HEK293 (cell line): ENCODE measurements around the gene CHSY1.

Experiments used
- CTCF ChIA-PET: fragments of 350-600 bp; formaldehyde crosslinking; extraction: SDS; loops from one replicate; lab custom pipeline; 2021; ENCODE audit warnings: antibody characterized with exemption; lab: Yijun Ruan, JAX
- POLR2A ChIA-PET: fragments of 300-600 bp; formaldehyde crosslinking; extraction: SDS; loops from one replicate; lab custom pipeline; 2020; ENCODE audit warnings: antibody characterized with exemption, inconsistent platforms; lab: Yijun Ruan, JAX
- H3K27ac ChIP-seq: fragments of 200-500 bp; sonication (Bioruptor generic); 2 replicates; pipeline ENCODE4 v1.5.1; 2014; ENCODE audit warnings: low read depth, low read length, control low read depth, inconsistent platforms; ENCODE audit errors: extremely low read depth
- H3K36me3 ChIP-seq, 2 experiments: fragments of 200-500 bp in 1 of 2; sonication (Bioruptor generic) in 1 of 2; 1 replicate in 1 of 2; 2 replicates in 1 of 2; pipeline ENCODE4 v1.5.1; 2014 to 2017; ENCODE audit warnings: inconsistent platforms in 2 of 2, low read length in 2 of 2; ENCODE audit not compliant: control insufficient read depth in 2 of 2, insufficient read depth in 1 of 2
- H3K4me1 ChIP-seq: fragments of 200-500 bp; sonication (Bioruptor generic); 2 replicates; pipeline ENCODE4 v1.5.1; 2014; ENCODE audit warnings: mild to moderate bottlenecking, low read length, inconsistent platforms; ENCODE audit not compliant: control insufficient read depth, insufficient read depth
- H3K4me3 ChIP-seq: 2 replicates; pipeline ENCODE4 v1.5.1; 2011; ENCODE audit warnings: low read depth, mild to moderate bottlenecking, control low read depth, low read length, moderate library complexity
- H3K9me3 ChIP-seq: fragments of 200-500 bp; sonication (Bioruptor generic); 2 replicates; pipeline ENCODE4 v1.5.1; 2014; ENCODE audit warnings: low read depth, low read length, inconsistent platforms; ENCODE audit not compliant: control insufficient read depth, insufficient read depth
- GLIS2 ChIP-seq: fragments of 450-650 bp; formaldehyde crosslinking; IDR thresholded peaks from 2 replicates; pipeline ENCODE4 v1.5.1; 2016; ENCODE audit warnings: missing biosample characterization, missing genetic modification characterization
- HOXA7 ChIP-seq: sonication (generic); formaldehyde crosslinking; IDR thresholded peaks from 2 replicates; pipeline ENCODE4 v1.8.1; 2022; ENCODE audit warnings: missing genetic modification reagents, borderline replicate concordance
- HOXC10 ChIP-seq: sonication (generic); formaldehyde crosslinking; IDR thresholded peaks from 2 replicates; pipeline ENCODE4 v1.8.1; 2023; ENCODE audit warnings: mild to moderate bottlenecking, missing genetic modification reagents
- OSR2 ChIP-seq: fragments of 450-650 bp; formaldehyde crosslinking; IDR thresholded peaks from 2 replicates; pipeline ENCODE4 v1.5.1; 2016; ENCODE audit warnings: missing biosample characterization, missing genetic modification characterization
- TCF7L2 ChIP-seq: IDR thresholded peaks from 2 replicates; pipeline ENCODE4 v1.6.1; 2011; ENCODE audit warnings: low read depth, mild to moderate bottlenecking, inconsistent platforms, low read length, moderate library complexity, borderline replicate concordance
- ZBTB17 ChIP-seq: fragments of 450-650 bp; formaldehyde crosslinking; IDR thresholded peaks from 2 replicates; pipeline ENCODE4 v1.5.1; 2016; ENCODE audit warnings: missing biosample characterization, missing genetic modification characterization
- ZFP3 ChIP-seq: fragments of 450-650 bp; formaldehyde crosslinking; IDR thresholded peaks from 2 replicates; pipeline ENCODE4 v1.5.1; 2016; ENCODE audit warnings: low read depth, missing biosample characterization, missing genetic modification characterization
- ZNF114 ChIP-seq: fragments of 450-650 bp; formaldehyde crosslinking; IDR thresholded peaks from 2 replicates; pipeline ENCODE4 v1.5.0; 2017; ENCODE audit warnings: missing biosample characterization, missing genetic modification characterization
- ZNF138 ChIP-seq: fragments of 450-650 bp; formaldehyde crosslinking; IDR thresholded peaks from 2 replicates; pipeline ENCODE4 v1.5.1; 2016; ENCODE audit warnings: missing biosample characterization, missing genetic modification characterization, borderline replicate concordance
- ZNF140 ChIP-seq: fragments of 450-650 bp; formaldehyde crosslinking; IDR thresholded peaks from 2 replicates; pipeline ENCODE4 v1.5.1; 2016; ENCODE audit warnings: missing biosample characterization, missing genetic modification characterization
- ZNF223 ChIP-seq: fragments of 450-650 bp; formaldehyde crosslinking; IDR thresholded peaks from 2 replicates; pipeline ENCODE4 v1.5.1; 2016; ENCODE audit warnings: missing biosample characterization, missing genetic modification characterization
- ZNF23 ChIP-seq: fragments of 450-650 bp; formaldehyde crosslinking; IDR thresholded peaks from 2 replicates; pipeline ENCODE4 v1.5.1; 2016; ENCODE audit warnings: missing biosample characterization, missing genetic modification characterization, borderline replicate concordance
- ZNF239 ChIP-seq: fragments of 450-650 bp; formaldehyde crosslinking; IDR thresholded peaks from 2 replicates; pipeline ENCODE4 v1.5.1; 2016; ENCODE audit warnings: missing biosample characterization, missing genetic modification characterization
- ZNF292 ChIP-seq: fragments of 450-650 bp; formaldehyde crosslinking; IDR thresholded peaks from 2 replicates; pipeline ENCODE4 v1.5.1; 2016; ENCODE audit warnings: low read depth, missing biosample characterization, missing genetic modification characterization, borderline replicate concordance
- ZNF391 ChIP-seq: fragments of 450-650 bp; formaldehyde crosslinking; IDR thresholded peaks from 2 replicates; pipeline ENCODE4 v1.5.1; 2016; ENCODE audit warnings: low read depth, missing biosample characterization, missing genetic modification characterization, borderline replicate concordance
- ZNF501 ChIP-seq: fragments of 450-650 bp; formaldehyde crosslinking; IDR thresholded peaks from 2 replicates; pipeline ENCODE4 v1.5.1; 2016; ENCODE audit warnings: missing biosample characterization, missing genetic modification characterization
- ZNF514 ChIP-seq: fragments of 450-650 bp; formaldehyde crosslinking; IDR thresholded peaks from 2 replicates; pipeline ENCODE4 v1.5.1; 2016; ENCODE audit warnings: missing biosample characterization, missing genetic modification characterization
- ZNF544 ChIP-seq: fragments of 450-650 bp; formaldehyde crosslinking; IDR thresholded peaks from 2 replicates; pipeline ENCODE4 v1.5.0; 2017; ENCODE audit warnings: missing biosample characterization, missing genetic modification characterization
- ZNF629 ChIP-seq: fragments of 450-650 bp; formaldehyde crosslinking; IDR thresholded peaks from 2 replicates; pipeline ENCODE4 v1.5.1; 2017; ENCODE audit warnings: missing biosample characterization, missing genetic modification characterization
- ZNF670 ChIP-seq: fragments of 450-650 bp; formaldehyde crosslinking; IDR thresholded peaks from 2 replicates; pipeline ENCODE4 v1.5.1; 2016; ENCODE audit warnings: missing biosample characterization, missing genetic modification characterization, low read depth
- ZNF843 ChIP-seq: fragments of 450-650 bp; formaldehyde crosslinking; IDR thresholded peaks from 2 replicates; pipeline ENCODE4 v1.5.1; 2016; ENCODE audit warnings: missing biosample characterization, missing genetic modification characterization
- TF ChIP-seq, protein P1 (sequence below): fragments of 450-650 bp; formaldehyde crosslinking; IDR thresholded peaks from 2 replicates; pipeline ENCODE4 v1.5.1; 2016; ENCODE audit warnings: missing biosample characterization, missing genetic modification characterization
- TF ChIP-seq, protein P2 (sequence below): fragments of 450-650 bp; formaldehyde crosslinking; IDR thresholded peaks from 2 replicates; pipeline ENCODE4 v1.5.1; 2016; ENCODE audit warnings: missing biosample characterization, missing genetic modification characterization, borderline replicate concordance
- TF ChIP-seq, protein P3 (sequence below): fragments of 450-650 bp; formaldehyde crosslinking; IDR thresholded peaks from 2 replicates; pipeline ENCODE4 v1.5.1; 2016; ENCODE audit warnings: missing biosample characterization, missing genetic modification characterization
- TF ChIP-seq, protein P4 (sequence below): fragments of 450-650 bp; formaldehyde crosslinking; IDR thresholded peaks from 2 replicates; pipeline ENCODE4 v1.5.1; 2016; ENCODE audit warnings: missing biosample characterization, missing genetic modification characterization
- TF ChIP-seq, protein P5 (sequence below): fragments of 450-650 bp; formaldehyde crosslinking; IDR thresholded peaks from 2 replicates; pipeline ENCODE4 v1.5.1; 2017; ENCODE audit warnings: missing biosample characterization, missing genetic modification characterization

Gene CHSY1

DNA sequence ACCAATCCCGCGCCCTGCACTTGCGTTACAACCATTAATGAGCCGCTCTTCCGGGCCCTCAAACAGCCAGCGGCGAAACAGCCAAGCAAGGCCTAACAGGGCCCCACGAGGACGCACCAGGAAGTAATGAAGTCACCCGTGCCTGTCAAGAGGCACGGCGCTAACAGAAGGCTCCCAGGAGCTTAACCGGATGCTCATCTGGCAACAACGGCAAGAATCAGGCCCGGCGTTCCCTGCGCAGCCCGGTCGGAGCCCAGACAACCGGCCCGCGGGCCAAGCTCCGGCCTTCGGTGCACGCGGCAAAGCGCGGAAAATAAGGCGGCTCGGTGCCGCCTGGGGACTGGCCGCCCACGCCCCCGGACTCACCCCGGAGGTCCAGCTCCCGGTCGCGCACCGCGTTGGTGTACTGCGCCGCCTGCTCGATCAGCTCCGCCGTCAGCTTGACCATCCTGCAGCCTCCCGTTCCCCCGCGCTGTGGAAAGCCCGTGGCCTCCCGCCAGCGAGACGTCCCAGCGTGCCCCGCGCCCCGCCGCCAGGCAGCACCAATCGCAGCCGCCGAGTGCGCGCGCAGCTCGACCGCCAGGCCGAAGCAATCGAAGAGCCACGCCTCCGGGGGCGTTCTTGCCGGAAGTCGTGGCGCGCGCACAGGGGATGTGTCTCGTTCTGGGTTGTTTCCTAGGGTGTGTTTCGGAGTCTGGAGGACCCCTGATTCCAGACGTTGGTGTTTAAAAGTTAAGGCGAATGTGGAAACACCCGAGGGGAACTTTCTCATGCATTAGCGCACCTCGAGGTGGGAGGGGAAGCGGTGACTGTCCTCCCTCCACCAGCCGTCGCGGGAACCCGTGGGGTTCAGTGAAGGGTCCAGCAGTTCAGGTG, 43.1 kb upstream of the CHSY1 start, which contains the start of gene SNRPA1:
TSS of gene SNRPA1 (minus strand) at position 518 of the 876 bp plus-strand sequence. CDS start at position 448, 70 bp downstream.
- Histone ChIP-seq H3K27ac (peak within 1 kb of the TSS; percentile 95), H3K4me3 (peak within 1 kb of the TSS; percentile 64), H3K4me1 (peaks cover 11% of the 10 kb centered on the region), H3K36me3 (peaks cover 23 to 25% of the 10 kb centered on the region in 2 experiments), H3K9me3 (no peaks in the 10 kb centered on the region)
- ChIA-PET CTCF (interaction anchor here (0.7 to 7.4 kb wide), 3 partner anchors 286 to 389 kb away, joined by 3 to 64 read pairs (median 3); no protein-coding TSS in a partner anchor), POLR2A (interaction anchor here (0.6 to 2.8 kb wide), 11 partner anchors 10 to 693 kb away, joined by 3 to 10 read pairs (median 5); partner anchors contain the start of genes ASB7, CHSY1, LINS1 and TARS3)
- TF ChIP-seq ZNF114 (tag by site-specific recombination) (no peak), GLIS2 (peak; percentile 78), ZNF629 (tag by site-specific recombination) (peak; percentile 75), ZFP3 (tag by site-specific recombination) (no peak), ZNF23 (tag by site-specific recombination) (no peak), ZNF140 (tag by site-specific recombination) (no peak), HOXA7 (CRISPR knock-in tag) (no peak), ZNF223 (tag by site-specific recombination) (no peak), ZNF239 (tag by site-specific recombination) (peak; percentile 29; the same call in 1 of the 2 replicates), ZNF292 (tag by site-specific recombination) (no peak), ZNF670 (tag by site-specific recombination) (no peak), OSR2 (tag by site-specific recombination) (no peak), ZNF544 (tag by site-specific recombination) (no peak), TCF7L2 (no peak), ZNF391 (tag by site-specific recombination) (peak; percentile 73; the same call in 1 of the 2 replicates), ZNF843 (tag by site-specific recombination) (peak; percentile 46; the same call in 1 of the 2 replicates), ZNF501 (tag by site-specific recombination) (peak; percentile 79), ZNF514 (tag by site-specific recombination) (no peak), ZNF138 (tag by site-specific recombination) (no peak), HOXC10 (CRISPR knock-in tag) (no peak), ZBTB17 (tag by site-specific recombination) (peak; percentile 100)
- TF ChIP-seq, protein P1, sequence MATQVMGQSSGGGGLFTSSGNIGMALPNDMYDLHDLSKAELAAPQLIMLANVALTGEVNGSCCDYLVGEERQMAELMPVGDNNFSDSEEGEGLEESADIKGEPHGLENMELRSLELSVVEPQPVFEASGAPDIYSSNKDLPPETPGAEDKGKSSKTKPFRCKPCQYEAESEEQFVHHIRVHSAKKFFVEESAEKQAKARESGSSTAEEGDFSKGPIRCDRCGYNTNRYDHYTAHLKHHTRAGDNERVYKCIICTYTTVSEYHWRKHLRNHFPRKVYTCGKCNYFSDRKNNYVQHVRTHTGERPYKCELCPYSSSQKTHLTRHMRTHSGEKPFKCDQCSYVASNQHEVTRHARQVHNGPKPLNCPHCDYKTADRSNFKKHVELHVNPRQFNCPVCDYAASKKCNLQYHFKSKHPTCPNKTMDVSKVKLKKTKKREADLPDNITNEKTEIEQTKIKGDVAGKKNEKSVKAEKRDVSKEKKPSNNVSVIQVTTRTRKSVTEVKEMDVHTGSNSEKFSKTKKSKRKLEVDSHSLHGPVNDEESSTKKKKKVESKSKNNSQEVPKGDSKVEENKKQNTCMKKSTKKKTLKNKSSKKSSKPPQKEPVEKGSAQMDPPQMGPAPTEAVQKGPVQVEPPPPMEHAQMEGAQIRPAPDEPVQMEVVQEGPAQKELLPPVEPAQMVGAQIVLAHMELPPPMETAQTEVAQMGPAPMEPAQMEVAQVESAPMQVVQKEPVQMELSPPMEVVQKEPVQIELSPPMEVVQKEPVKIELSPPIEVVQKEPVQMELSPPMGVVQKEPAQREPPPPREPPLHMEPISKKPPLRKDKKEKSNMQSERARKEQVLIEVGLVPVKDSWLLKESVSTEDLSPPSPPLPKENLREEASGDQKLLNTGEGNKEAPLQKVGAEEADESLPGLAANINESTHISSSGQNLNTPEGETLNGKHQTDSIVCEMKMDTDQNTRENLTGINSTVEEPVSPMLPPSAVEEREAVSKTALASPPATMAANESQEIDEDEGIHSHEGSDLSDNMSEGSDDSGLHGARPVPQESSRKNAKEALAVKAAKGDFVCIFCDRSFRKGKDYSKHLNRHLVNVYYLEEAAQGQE (tag by site-specific recombination): 0 out of 2 replicates have a peak, but pooled peaks have one; percentile 24
- TF ChIP-seq, protein P2, sequence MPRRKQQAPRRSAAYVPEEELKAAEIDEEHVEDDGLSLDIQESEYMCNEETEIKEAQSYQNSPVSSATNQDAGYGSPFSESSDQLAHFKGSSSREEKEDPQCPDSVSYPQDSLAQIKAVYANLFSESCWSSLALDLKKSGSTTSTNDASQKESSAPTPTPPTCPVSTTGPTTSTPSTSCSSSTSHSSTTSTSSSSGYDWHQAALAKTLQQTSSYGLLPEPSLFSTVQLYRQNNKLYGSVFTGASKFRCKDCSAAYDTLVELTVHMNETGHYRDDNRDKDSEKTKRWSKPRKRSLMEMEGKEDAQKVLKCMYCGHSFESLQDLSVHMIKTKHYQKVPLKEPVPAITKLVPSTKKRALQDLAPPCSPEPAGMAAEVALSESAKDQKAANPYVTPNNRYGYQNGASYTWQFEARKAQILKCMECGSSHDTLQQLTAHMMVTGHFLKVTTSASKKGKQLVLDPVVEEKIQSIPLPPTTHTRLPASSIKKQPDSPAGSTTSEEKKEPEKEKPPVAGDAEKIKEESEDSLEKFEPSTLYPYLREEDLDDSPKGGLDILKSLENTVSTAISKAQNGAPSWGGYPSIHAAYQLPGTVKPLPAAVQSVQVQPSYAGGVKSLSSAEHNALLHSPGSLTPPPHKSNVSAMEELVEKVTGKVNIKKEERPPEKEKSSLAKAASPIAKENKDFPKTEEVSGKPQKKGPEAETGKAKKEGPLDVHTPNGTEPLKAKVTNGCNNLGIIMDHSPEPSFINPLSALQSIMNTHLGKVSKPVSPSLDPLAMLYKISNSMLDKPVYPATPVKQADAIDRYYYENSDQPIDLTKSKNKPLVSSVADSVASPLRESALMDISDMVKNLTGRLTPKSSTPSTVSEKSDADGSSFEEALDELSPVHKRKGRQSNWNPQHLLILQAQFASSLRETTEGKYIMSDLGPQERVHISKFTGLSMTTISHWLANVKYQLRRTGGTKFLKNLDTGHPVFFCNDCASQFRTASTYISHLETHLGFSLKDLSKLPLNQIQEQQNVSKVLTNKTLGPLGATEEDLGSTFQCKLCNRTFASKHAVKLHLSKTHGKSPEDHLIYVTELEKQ (tag by site-specific recombination): no peak
- TF ChIP-seq, protein P3, sequence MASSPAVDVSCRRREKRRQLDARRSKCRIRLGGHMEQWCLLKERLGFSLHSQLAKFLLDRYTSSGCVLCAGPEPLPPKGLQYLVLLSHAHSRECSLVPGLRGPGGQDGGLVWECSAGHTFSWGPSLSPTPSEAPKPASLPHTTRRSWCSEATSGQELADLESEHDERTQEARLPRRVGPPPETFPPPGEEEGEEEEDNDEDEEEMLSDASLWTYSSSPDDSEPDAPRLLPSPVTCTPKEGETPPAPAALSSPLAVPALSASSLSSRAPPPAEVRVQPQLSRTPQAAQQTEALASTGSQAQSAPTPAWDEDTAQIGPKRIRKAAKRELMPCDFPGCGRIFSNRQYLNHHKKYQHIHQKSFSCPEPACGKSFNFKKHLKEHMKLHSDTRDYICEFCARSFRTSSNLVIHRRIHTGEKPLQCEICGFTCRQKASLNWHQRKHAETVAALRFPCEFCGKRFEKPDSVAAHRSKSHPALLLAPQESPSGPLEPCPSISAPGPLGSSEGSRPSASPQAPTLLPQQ (tag by site-specific recombination): peak; percentile 65
- TF ChIP-seq, protein P4, sequence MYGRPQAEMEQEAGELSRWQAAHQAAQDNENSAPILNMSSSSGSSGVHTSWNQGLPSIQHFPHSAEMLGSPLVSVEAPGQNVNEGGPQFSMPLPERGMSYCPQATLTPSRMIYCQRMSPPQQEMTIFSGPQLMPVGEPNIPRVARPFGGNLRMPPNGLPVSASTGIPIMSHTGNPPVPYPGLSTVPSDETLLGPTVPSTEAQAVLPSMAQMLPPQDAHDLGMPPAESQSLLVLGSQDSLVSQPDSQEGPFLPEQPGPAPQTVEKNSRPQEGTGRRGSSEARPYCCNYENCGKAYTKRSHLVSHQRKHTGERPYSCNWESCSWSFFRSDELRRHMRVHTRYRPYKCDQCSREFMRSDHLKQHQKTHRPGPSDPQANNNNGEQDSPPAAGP (tag by site-specific recombination): 0 out of 2 replicates have a peak, but pooled peaks have one; percentile 77
- TF ChIP-seq, protein P5, sequence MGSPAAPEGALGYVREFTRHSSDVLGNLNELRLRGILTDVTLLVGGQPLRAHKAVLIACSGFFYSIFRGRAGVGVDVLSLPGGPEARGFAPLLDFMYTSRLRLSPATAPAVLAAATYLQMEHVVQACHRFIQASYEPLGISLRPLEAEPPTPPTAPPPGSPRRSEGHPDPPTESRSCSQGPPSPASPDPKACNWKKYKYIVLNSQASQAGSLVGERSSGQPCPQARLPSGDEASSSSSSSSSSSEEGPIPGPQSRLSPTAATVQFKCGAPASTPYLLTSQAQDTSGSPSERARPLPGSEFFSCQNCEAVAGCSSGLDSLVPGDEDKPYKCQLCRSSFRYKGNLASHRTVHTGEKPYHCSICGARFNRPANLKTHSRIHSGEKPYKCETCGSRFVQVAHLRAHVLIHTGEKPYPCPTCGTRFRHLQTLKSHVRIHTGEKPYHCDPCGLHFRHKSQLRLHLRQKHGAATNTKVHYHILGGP (tag by site-specific recombination): no peak
